GM10266 (cell line): ENCODE measurements around the gene IRF6.

ENCODE experiments used
- DNase-seq: peaks from one replicate; pipeline ENCODE4 v3.0.0; 2012; ENCODE audit errors: extremely low spot score
- TF ChIP-seq, protein P1 (sequence below): IDR thresholded peaks from 2 replicates; pipeline ENCODE4 v1.5.1; 2012; ENCODE audit warnings: mild to moderate bottlenecking, low read depth; ENCODE audit not compliant: control insufficient read depth, insufficient read depth; ENCODE audit errors: missing control alignments

The IRF6 gene

DNA sequence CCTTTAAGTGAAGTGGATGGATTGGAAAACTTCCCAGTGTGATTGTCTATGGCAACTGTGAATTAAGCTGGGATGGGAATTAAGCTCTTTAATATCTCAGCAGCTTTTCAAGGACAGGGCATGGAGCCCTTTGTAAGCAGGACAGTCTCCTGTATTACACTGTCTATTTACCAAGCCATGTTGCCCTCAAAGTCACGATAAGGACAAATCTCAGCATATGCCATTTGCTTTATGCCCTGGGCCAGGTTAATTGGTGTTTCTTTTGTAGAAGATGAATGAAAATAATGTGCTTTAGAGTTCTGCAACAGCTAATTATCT, 39.4 kb upstream of the IRF6 start:
- no peak for DNase-seq

DNA sequence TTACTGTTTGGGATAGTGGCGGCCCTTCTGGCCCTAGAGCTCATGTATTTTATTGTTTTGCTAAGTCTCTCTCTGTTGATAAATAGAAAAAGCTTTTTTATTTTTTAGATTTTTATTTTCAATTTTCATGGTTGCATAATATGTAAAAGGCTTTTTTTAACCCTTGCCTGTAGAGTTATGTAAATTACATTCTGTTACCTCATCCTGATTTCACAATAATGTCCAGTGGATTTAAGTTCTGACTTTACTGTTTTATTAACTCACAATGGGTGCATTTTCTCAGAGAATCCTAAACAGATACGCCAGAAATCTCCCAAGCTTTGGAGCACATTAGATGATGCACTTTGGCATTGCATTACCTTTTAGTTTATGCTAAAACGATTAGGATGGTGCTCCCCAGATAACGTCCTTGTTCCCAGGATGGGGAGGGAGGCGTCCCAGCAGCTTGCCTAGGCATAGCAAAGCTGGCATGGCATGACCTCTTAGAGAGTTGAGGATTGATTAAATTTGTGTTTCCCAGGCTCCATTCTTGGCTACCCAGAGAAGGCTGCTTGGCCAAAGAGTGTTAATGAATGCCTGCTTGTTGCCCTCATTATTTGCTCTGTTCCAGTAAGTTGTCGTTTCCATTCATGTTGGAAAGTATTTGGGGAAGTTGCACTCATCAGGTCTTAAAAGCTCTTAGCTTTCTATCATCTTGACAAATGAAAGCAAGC, 38.9 kb upstream of the IRF6 start:
- DNase-seq: no peak

More for the DNA sequence above, 39.4 kb upstream of the IRF6 start:
- TF ChIP-seq, protein P1, sequence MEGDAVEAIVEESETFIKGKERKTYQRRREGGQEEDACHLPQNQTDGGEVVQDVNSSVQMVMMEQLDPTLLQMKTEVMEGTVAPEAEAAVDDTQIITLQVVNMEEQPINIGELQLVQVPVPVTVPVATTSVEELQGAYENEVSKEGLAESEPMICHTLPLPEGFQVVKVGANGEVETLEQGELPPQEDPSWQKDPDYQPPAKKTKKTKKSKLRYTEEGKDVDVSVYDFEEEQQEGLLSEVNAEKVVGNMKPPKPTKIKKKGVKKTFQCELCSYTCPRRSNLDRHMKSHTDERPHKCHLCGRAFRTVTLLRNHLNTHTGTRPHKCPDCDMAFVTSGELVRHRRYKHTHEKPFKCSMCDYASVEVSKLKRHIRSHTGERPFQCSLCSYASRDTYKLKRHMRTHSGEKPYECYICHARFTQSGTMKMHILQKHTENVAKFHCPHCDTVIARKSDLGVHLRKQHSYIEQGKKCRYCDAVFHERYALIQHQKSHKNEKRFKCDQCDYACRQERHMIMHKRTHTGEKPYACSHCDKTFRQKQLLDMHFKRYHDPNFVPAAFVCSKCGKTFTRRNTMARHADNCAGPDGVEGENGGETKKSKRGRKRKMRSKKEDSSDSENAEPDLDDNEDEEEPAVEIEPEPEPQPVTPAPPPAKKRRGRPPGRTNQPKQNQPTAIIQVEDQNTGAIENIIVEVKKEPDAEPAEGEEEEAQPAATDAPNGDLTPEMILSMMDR: no peak

DNA sequence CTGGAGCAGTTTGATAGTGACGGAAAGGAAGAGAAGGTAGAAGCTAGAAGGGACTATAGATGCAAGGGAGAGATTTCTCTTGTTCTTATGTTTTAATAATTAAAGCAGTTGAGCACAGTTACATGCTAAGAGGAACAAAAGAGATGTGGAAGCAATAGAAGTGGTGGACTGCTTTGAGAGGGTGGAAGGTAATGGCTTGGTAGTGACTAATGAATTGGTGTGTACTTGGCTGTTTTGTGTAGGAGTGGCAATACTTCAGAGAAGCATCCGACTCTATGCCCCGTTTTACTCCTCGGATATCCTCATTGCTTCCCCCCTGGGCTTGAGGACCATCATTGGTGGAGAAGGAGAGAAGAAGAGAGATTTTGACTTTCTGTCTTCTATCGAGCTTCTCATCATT, 34.7 kb upstream of the IRF6 start:
- no peak for DNase-seq
- TF ChIP-seq, protein P1: no peak

More for the DNA sequence above, 38.9 kb upstream of the IRF6 start:
- TF ChIP-seq, protein P1: no peak

GRCh38 chr1:209839875-209840546, 34.1 kb upstream of the IRF6 start:
- TF ChIP-seq, protein P1: no peak
- no peak for DNase-seq

DNA sequence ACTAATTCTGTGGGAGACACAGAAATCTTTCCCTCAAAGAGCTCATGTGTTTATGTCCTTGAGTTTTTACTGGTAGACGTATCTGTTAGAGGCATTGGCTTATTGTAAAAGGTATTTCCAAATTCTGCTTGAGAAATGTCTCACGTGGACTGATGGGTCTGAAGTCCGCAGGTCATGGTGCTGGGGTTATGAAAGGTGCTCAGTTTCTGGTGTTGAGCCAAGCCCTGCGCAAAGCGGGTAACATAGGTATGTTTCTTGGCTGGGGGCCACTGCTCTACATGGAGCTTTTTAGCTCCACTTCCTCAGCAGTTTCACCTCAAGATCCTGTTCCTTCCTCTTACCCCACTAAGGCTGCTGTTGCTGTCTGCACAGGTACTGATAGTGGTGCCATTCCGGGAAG, 32.6 kb upstream of the IRF6 start:
- TF ChIP-seq, protein P1: no peak
- DNase-seq: no peak

DNA sequence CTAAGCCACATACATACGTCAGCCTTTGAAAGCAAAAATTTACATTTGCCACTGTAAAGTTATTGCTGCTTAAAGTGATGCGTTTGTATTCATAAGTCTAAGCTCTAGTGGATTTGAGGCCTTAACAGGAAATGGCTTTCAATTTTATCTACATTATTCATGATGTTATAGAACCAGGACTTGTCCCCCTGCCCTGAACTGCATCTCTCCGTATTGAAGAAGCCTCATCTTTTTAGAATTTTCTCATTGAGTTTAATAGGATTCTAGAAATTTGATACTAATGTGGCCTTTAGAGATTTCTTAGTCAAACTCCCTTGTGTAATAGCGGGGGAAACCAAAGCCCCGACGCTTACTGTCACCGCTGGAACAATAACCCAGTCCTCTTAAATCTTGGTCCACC, 31.7 kb upstream of the IRF6 start:
- DNase-seq: no peak
- TF ChIP-seq, protein P1: no peak

DNA sequence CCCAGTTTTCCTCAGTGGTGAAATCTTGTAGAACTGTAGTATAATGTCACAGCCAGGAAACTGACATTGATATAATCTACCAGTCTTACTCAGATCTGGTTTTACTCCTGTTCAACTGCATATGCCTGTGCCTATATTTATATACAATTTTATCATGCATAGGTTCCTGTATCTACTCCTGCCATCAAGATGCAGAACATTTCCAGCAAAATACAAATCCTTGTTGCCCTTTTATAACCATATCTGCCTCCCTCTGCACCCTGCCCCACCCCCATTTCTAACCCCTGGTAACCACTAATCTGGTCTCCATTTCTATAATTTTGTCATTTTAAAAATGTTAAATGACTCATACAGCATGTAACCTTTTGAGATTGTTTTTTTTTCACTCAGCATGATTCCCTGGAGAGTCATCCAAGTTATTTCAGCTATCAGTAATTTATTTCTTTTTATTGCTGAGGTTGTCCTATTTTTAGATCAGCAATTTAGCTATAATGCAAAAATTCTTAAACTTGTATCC, 29.9 kb upstream of the IRF6 start:
- no peak for DNase-seq
- TF ChIP-seq, protein P1: no peak
